Heart right ventricle (tissue), 16 donors: ENCODE data around the gene RSPH1. TPM values are rescaled to one million over a fixed set of nuclear protein-coding genes. Genes with fewer than 3 reads are reported as not detected.
"Not testable (repeated sequence)": the region's sequence is repeated elsewhere in the genome, so short reads cannot be mapped to it uniquely, and the experiment has no call there.

ENCODE experiments used
- ATAC-seq, 8 donors: fragments of 200-7000 bp; cut with Tn5 transposase; one replicate each; pipeline ENCODE4 v1.9.1; 2020; ENCODE audit warnings: mild to moderate bottlenecking in 8 of 8, moderate library complexity in 8 of 8, moderate number of reproducible peaks in 1 of 8
- DNase-seq, 2 donors: peaks; one replicate each; pipeline ENCODE4 v3.0.0-alpha.2; 2020
- H3K27ac ChIP-seq, 10 donors: fragments of 200-600 bp; sonication (generic) in 2 of 10; one replicate each; pipeline versions ENCODE4 v1.5.0 to v1.8.0; 2020 to 2022; ENCODE audit warnings: mild to moderate bottlenecking in 3 of 10
- H3K27me3 ChIP-seq, 7 donors: fragments of 200-600 bp; one replicate each; pipeline ENCODE4 v1.8.0; 2021 to 2022; ENCODE audit warnings: mild to moderate bottlenecking in 2 of 7
- H3K36me3 ChIP-seq, 9 donors: fragments of 200-600 bp; sonication (generic) in 1 of 9; one replicate each; pipeline versions ENCODE4 v1.5.0 to v1.8.0; 2020 to 2022; ENCODE audit warnings: mild to moderate bottlenecking in 2 of 9
- H3K4me1 ChIP-seq, 9 donors: fragments of 200-600 bp; sonication (generic) in 1 of 9; one replicate each; pipeline versions ENCODE4 v1.5.0 to v1.8.0; 2020 to 2022; ENCODE audit warnings: mild to moderate bottlenecking in 4 of 9
- H3K4me3 ChIP-seq, 10 donors: fragments of 200-600 bp; sonication (generic) in 2 of 10; one replicate each; pipeline versions ENCODE4 v1.5.0 to v1.8.0; 2020 to 2022; ENCODE audit warnings: mild to moderate bottlenecking in 7 of 10, moderate library complexity in 2 of 10
- H3K9me3 ChIP-seq, 11 donors: fragments of 200-600 bp in 10 of 11; sonication (generic) in 2 of 11; one replicate each; pipeline versions ENCODE4 v1.5.0 to v1.8.0; 2013 to 2022; ENCODE audit warnings: mild to moderate bottlenecking in 2 of 11, control low read depth in 1 of 11, moderate library complexity in 1 of 11
- CTCF ChIP-seq, 9 donors: fragments of 200-600 bp; sonication (generic) in 2 of 9; IDR thresholded peaks; one replicate each; pipeline versions ENCODE4 v1.5.0 to v1.8.0; 2021 to 2022; ENCODE audit warnings: antibody characterized with exemption in 9 of 9, mild to moderate bottlenecking in 5 of 9, moderate library complexity in 1 of 9
- WGBS, 2 donors: extraction: QIAGEN DNeasy Blood & Tissue Kit; methylation state at CpG; one replicate each; pipeline ENCODE4 v1.1.7; 2013; ENCODE audit warnings: inconsistent platforms in 1 of 2; 5-methylcytosine and 5-hydroxymethylcytosine counted together
- intact Hi-C, 10 donors: fragments of 100-400 bp; cut with DNase I; formaldehyde crosslinking; loops; one replicate each; pipeline versions ENCODE4 v1.11.1 to v1.14.2; 2022
- polyA plus RNA-seq, 2 donors: library from polyadenylated mRNA; stranded (reverse); fragments of 200-250 nt; gene quantifications; one replicate each; pipeline ENCODE4 v1.2.3, GENCODE V29; 2013
- total RNA-seq, 10 donors: library from RNA; stranded (reverse); fragmentation: NEBNext Ultra II Directional in 3 of 10; extraction: Animal tissue kit (Norgen Biotek cat#: 25700) in 3 of 10; gene quantifications; one replicate each; pipeline versions ENCODE4 v1.2.1 to v1.2.4, GENCODE V29; 2021 to 2023
- donor health status: Arrhythmogenic right ventricular cardiomyopathy.
- donor health status: ischemic (EF 13 %, LVEDD 7.1; RV severe dilation, severe dysfunction).
- donor health status: healthy with polysubstance abuse.
- donor health status: DM: no; HTN: yes; CAD: no.
- donor health status: DM: no; HTN: no; CAD: no.
- donor health status: ischemic (EF 25% LVEDD 6.9; RV normal size, moderate dysfunction).
- donor health status: ischemic (EF 25% LVEDD 5.7; RV mildly dilated, moderate dysfunction).
- donor health status: healthy.
- donor health status: DM: yes; HTN: yes; CAD: no.
- donor health status: Ischemic cardiomyopathy.
- donor health status: ischemic (EF 35%, LVEDD 5.7; RV mildly dilated, moderate dysfunction).
- donor health status: nonischemic (EF 11% LVEDD 7.7; RV severe dilation, severe dysfunction).
- donor health status: DM: yes; HTN: yes; CAD: no.
- donor health status: PGD.
- donor health status: ischemic (EF 29% LVEDD 5.4; RV normal size, mild dysfunction).
- donor health status: nonischemic (EF 23%, LVEDD 6.1; RV moderate dilation, normal function).

RSPH1 gene
- total and polyA plus RNA-seq, 12 donors: 0.06 to 0.36 (median 0.20) TPM; not detected in 9

DNA sequence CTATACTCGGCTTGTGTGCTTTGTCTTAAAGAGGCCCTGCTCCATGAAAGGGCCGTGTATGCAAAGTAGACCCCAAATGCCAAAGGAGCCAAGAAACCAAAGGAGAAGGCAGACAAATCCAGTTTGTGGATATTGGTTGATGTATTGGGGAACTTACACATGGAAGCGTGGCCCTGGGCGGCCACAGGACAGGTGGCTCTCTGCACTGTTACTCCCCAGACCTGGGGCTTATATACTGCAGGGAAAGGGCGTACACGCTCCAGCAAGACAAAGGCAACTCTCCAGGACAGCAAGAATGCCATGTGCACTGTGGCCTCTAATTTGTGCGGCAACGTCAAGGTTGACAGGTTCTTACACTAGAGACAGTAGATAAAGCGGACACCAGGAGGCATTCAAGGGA lies 24.8 kb downstream of the RSPH1 start:
- H3K9me3 ChIP-seq: no peaks in the 10 kb centered on the region
- no peak overlapping the region for H3K4me3 ChIP-seq
- TF ChIP-seq CTCF (IDR thresholded peaks at IDR 0.05): no peak
- no peak overlapping the region for H3K27ac ChIP-seq
- H3K36me3 ChIP-seq: no peaks in the 10 kb centered on the region
- 86 to 88% methylated on average over 9 of the region's 9 CpGs for WGBS, 2 donors
- H3K27me3 ChIP-seq: no peaks in the 10 kb centered on the region
- H3K4me1 ChIP-seq: peaks cover 0 to 22% (median 4%) of the 10 kb centered on the region in 9 donors
- DNase-seq (no peak), ATAC-seq (no peak)
- intact Hi-C loops: no loop called here

GRCh38 chr21:42469726-42470125 lies 26.3 kb downstream of the RSPH1 start:
- intact Hi-C loops: not testable (repeated sequence)

GRCh38 chr21:42469272-42469671 lies 26.8 kb downstream of the RSPH1 start:
- no peak for TF ChIP-seq CTCF (IDR thresholded peaks at IDR 0.05)
- WGBS, 2 donors: 90 to 91% methylated on average over 2 of the region's 2 CpGs
- intact Hi-C loops: no loop called here
- Histone ChIP-seq H3K4me1 (peaks cover 0 to 39% (median 4%) of the 10 kb centered on the region in 9 donors), H3K27ac (no peak overlapping the region), H3K4me3 (no peak overlapping the region), H3K9me3 (no peaks in the 10 kb centered on the region), H3K36me3 (no peaks in the 10 kb centered on the region), H3K27me3 (no peaks in the 10 kb centered on the region)
- no peak for DNase-seq
- no peak for ATAC-seq

More at GRCh38 chr21:42469726-42470125, 26.3 kb downstream of the RSPH1 start:
- not testable (repeated sequence) for ATAC-seq, H3K36me3 ChIP-seq, H3K27me3 ChIP-seq, DNase-seq, H3K9me3 ChIP-seq, H3K4me3 ChIP-seq, H3K27ac ChIP-seq
- 91 to 96% methylated on average over 4 of the region's 4 CpGs for WGBS, 2 donors
- peaks cover 0 to 35% (median 4%) of the 10 kb centered on the region in 9 donors for H3K4me1 ChIP-seq

GRCh38 chr21:42468491-42469131 lies 27.4 kb downstream of the RSPH1 start:
- 81 to 86% methylated on average over 6 of the region's 6 CpGs for WGBS, 2 donors
- Histone ChIP-seq H3K4me1 (peaks cover 0 to 36% (median 4%) of the 10 kb centered on the region in 9 donors), H3K27ac (no peak overlapping the region), H3K9me3 (no peaks in the 10 kb centered on the region), H3K4me3 (no peak overlapping the region), H3K36me3 (no peaks in the 10 kb centered on the region), H3K27me3 (no peaks in the 10 kb centered on the region)
- intact Hi-C loops: no loop called here
- DNase-seq (no peak), ATAC-seq (no peak)
- TF ChIP-seq CTCF (IDR thresholded peaks at IDR 0.05): no peak
